Naive thymus-derived CD4-positive, alpha-beta T cell (primary cell): ENCODE data around the gene UBE3B. TPM values are rescaled to one million over a fixed set of nuclear protein-coding genes. Genes with fewer than 3 reads are reported as not detected.

Experiments used
- ATAC-seq: fragments of 150-1000 bp; cut with Tn5 transposase; 2 replicates; pipeline ENCODE4 v1.10.0; 2021; ENCODE audit warnings: mild to moderate bottlenecking, moderate library complexity
- CTCF ChIA-PET: fragments of 350-600 bp; sonication (Branson Sonifier 250); formaldehyde crosslinking; loops from one replicate; lab custom pipeline; 2021; ENCODE audit warnings: antibody characterized with exemption; lab: Charles Lee
- POLR2A ChIA-PET: fragments of 350-600 bp; sonication (Branson Sonifier 250); formaldehyde crosslinking; loops from one replicate; lab custom pipeline; 2021; ENCODE audit warnings: antibody characterized with exemption, inconsistent platforms; lab: Charles Lee
- DNase-seq, 9 donors: peaks; one replicate each; pipeline versions ENCODE4 v3.0.0 to v3.0.0-alpha.2; 2020 to 2022; ENCODE audit warnings: mixed read lengths in 1 of 9
- H3K27ac ChIP-seq: one replicate; pipeline ENCODE4 v1.7.0; 2013; ENCODE audit warnings: mild to moderate bottlenecking, low read depth, low read length, moderate library complexity
- H3K27me3 ChIP-seq, 2 donors: one replicate each; pipeline ENCODE4 v1.7.0; 2013; ENCODE audit warnings: low read length in 2 of 2, mild to moderate bottlenecking in 2 of 2, moderate library complexity in 2 of 2; ENCODE audit not compliant: control insufficient read depth in 2 of 2, insufficient read depth in 2 of 2
- H3K36me3 ChIP-seq, 3 experiments: 1 replicate in 2 of 3; 2 replicates in 1 of 3; pipeline ENCODE4 v1.7.0; 2013; ENCODE audit warnings: low read length in 3 of 3, mild to moderate bottlenecking in 3 of 3, moderate library complexity in 1 of 3; ENCODE audit not compliant: insufficient read depth in 3 of 3, control insufficient read depth in 2 of 3
- H3K4me1 ChIP-seq, 2 donors: one replicate each; pipeline ENCODE4 v1.7.0; 2013; ENCODE audit warnings: low read length in 2 of 2, mild to moderate bottlenecking in 2 of 2, moderate library complexity in 1 of 2; ENCODE audit not compliant: control insufficient read depth in 2 of 2, insufficient read depth in 2 of 2
- H3K4me3 ChIP-seq: 2 replicates; pipeline ENCODE4 v1.7.0; 2013; ENCODE audit warnings: mild to moderate bottlenecking, low read length
- H3K9me3 ChIP-seq, 3 experiments: 1 replicate in 2 of 3; 2 replicates in 1 of 3; pipeline ENCODE4 v1.7.0; 2013; ENCODE audit warnings: low read length in 3 of 3; ENCODE audit not compliant: control insufficient read depth in 2 of 3
- H3K27ac Mint-ChIP-seq, 9 donors: one replicate each; pipeline ENCODE4 v1.8.0; 2020 to 2022; ENCODE audit warnings: mixed read lengths in 9 of 9, mild to moderate bottlenecking in 8 of 9, moderate library complexity in 5 of 9, inconsistent platforms in 2 of 9
- H3K27me3 Mint-ChIP-seq, 5 donors: one replicate each; pipeline ENCODE4 v1.8.0; 2021 to 2022; ENCODE audit warnings: mixed read lengths in 5 of 5, mild to moderate bottlenecking in 1 of 5
- H3K36me3 Mint-ChIP-seq, 5 donors: one replicate each; pipeline ENCODE4 v1.8.0; 2020 to 2022; ENCODE audit warnings: mixed read lengths in 5 of 5, mild to moderate bottlenecking in 3 of 5, inconsistent platforms in 1 of 5
- H3K4me1 Mint-ChIP-seq, 7 donors: one replicate each; pipeline ENCODE4 v1.8.0; 2020 to 2022; ENCODE audit warnings: mixed read lengths in 7 of 7, mild to moderate bottlenecking in 3 of 7, inconsistent platforms in 1 of 7
- H3K4me3 Mint-ChIP-seq, 10 donors: one replicate each; pipeline ENCODE4 v1.8.0; 2020 to 2022; ENCODE audit warnings: mild to moderate bottlenecking in 10 of 10, mixed read lengths in 10 of 10, moderate library complexity in 6 of 10, inconsistent platforms in 2 of 10
- H3K9me3 Mint-ChIP-seq, 11 donors: one replicate each; pipeline ENCODE4 v1.8.0; 2020 to 2022; ENCODE audit warnings: mixed read lengths in 11 of 11, mild to moderate bottlenecking in 4 of 11, inconsistent platforms in 1 of 11, moderate library complexity in 1 of 11
- intact Hi-C, 2 donors: fragments of 100-400 bp; cut with micrococcal nuclease; formaldehyde crosslinking; loops; one replicate each; pipeline ENCODE4 v1.15.1; 2023
- polyA plus RNA-seq, 2 donors: library from polyadenylated mRNA; unstranded; fragments of 300-500 nt; fragmentation: Illumina TruSeq; gene quantifications; one replicate each; pipeline ENCODE4 v1.2.3, GENCODE V29; 2021
- total RNA-seq, 6 experiments: library from RNA in 5 of 6; stranded (reverse) in 5 of 6; gene quantifications; 1 replicate in 5 of 6; 2 replicates in 1 of 6; pipeline ENCODE4 v1.2.3 and lab custom pipeline; 2021 to 2026

UBE3B gene
- total and polyA plus RNA-seq, 7 experiments from 2014 or later: 20.2 to 62.8 (median 34.9) TPM

DNA sequence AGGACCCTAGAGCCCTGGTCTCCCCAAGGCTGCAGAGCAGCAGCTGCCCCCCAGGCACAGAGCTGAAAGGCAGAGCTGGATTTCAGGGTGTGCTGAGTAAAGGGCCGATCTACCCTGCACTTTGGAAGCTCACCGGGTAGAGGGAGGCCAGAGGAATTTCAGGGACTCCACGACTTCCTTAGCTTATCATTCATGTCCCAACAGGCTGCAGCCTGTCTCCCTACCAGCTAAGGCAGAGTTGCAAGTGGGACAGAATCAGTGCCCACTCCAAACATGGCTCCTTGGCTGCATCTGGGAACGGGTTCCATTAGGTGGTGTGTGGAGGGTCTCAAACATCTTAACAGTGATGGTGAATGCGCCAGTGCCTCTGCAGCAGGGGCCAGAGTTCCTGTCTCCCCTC, 68.4 kb downstream of the UBE3B start:
- Mint-ChIP-seq H3K27me3 (peaks cover 13 to 19% (median 15%) of the 10 kb centered on the region in 5 donors), H3K4me1 (peaks cover 0 to 19% (median 6%) of the 10 kb centered on the region in 7 donors), H3K36me3 (peaks cover 0 to 10% (median 0%) of the 10 kb centered on the region in 5 donors), H3K27ac (no peak overlapping the region), H3K9me3 (no peaks in the 10 kb centered on the region), H3K4me3 (no peak overlapping the region)
- H3K4me1 ChIP-seq: peaks cover 4 to 16% of the 10 kb centered on the region in 2 donors
- no peak overlapping the region for H3K27ac ChIP-seq
- H3K9me3 ChIP-seq: no peaks in the 10 kb centered on the region
- intact Hi-C loops: no loop called here
- ChIA-PET POLR2A (no interaction called here), CTCF (no interaction called here)
- ATAC-seq (no peak), DNase-seq (no peak)
- H3K4me3 ChIP-seq: no peak overlapping the region
- no peaks in the 10 kb centered on the region for H3K27me3 ChIP-seq
- H3K36me3 ChIP-seq: no peaks in the 10 kb centered on the region

DNA sequence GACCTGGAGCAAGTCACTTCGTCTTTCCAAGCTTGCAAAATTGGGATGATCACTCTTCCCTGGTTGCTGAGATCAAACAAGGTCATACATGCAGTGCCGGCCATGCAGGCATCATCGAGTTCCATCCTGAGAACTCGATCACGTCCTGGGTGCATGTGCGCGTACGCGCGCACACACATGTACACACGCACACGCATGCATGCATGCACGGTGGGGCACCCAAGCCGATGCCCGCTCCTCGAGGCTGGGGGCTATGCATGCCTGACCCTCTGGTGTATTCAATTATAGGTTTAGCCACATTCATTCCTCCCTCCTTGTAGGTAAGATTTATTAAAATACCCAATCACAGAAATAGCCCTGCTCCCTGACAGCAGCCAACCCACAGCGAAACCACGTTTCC, 69.9 kb downstream of the UBE3B start:
- POLR2A ChIA-PET: no interaction called here
- H3K4me1 ChIP-seq: peaks cover 4 to 16% of the 10 kb centered on the region in 2 donors

DNA sequence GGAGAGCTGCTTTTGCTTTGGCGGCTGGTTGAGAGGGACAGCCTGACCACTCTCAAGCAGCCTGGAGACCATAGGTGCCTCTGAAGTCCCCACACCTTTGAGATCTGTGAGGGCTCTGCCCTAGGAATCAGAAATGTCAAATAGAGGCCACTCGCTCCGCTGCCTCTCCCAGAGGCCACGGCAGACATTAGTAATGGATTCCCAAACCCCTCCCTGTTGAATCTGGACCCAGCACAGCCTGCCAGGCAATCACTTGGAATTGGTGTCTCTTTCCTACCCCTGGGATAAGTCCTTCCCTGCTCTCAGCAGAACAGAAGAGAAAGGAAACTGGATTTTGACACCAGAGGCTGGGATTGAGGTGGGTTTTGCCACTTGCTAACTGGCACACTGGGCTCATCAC, 70.8 kb downstream of the UBE3B start:
- H3K4me3 Mint-ChIP-seq: no peak overlapping the region
- H3K9me3 ChIP-seq: no peaks in the 10 kb centered on the region
- H3K36me3 ChIP-seq: no peaks in the 10 kb centered on the region
- peaks cover 0 to 19% (median 6%) of the 10 kb centered on the region in 7 donors for H3K4me1 Mint-ChIP-seq
- no peak for ATAC-seq
- no peak overlapping the region for H3K4me3 ChIP-seq
- H3K27ac ChIP-seq: no peak overlapping the region
- no peak overlapping the region for H3K27ac Mint-ChIP-seq
- no peak for DNase-seq
- no peaks in the 10 kb centered on the region for H3K9me3 Mint-ChIP-seq
- ChIA-PET POLR2A (no interaction called here), CTCF (no interaction called here)
- H3K36me3 Mint-ChIP-seq: peaks cover 0 to 8% (median 0%) of the 10 kb centered on the region in 5 donors
- H3K27me3 ChIP-seq: no peaks in the 10 kb centered on the region
- peaks cover 13 to 19% (median 15%) of the 10 kb centered on the region in 5 donors for H3K27me3 Mint-ChIP-seq
- intact Hi-C loops: no loop called here
- peaks cover 4 to 16% of the 10 kb centered on the region in 2 donors for H3K4me1 ChIP-seq

More for the DNA sequence above, 69.9 kb downstream of the UBE3B start:
- Histone ChIP-seq H3K9me3 (no peaks in the 10 kb centered on the region), H3K36me3 (no peaks in the 10 kb centered on the region), H3K27me3 (no peaks in the 10 kb centered on the region), H3K27ac (no peak overlapping the region), H3K4me3 (no peak overlapping the region)
- CTCF ChIA-PET: no interaction called here
- no peak for DNase-seq
- no peak for ATAC-seq
- Mint-ChIP-seq H3K36me3 (peaks cover 0 to 10% (median 0%) of the 10 kb centered on the region in 5 donors), H3K9me3 (no peaks in the 10 kb centered on the region), H3K27me3 (peaks cover 13 to 19% (median 15%) of the 10 kb centered on the region in 5 donors), H3K27ac (peak overlapping the region in 1 of 9 donors; percentile 65), H3K4me1 (peaks cover 0 to 19% (median 6%) of the 10 kb centered on the region in 7 donors), H3K4me3 (no peak overlapping the region)
- intact Hi-C loops: no loop called here

DNA sequence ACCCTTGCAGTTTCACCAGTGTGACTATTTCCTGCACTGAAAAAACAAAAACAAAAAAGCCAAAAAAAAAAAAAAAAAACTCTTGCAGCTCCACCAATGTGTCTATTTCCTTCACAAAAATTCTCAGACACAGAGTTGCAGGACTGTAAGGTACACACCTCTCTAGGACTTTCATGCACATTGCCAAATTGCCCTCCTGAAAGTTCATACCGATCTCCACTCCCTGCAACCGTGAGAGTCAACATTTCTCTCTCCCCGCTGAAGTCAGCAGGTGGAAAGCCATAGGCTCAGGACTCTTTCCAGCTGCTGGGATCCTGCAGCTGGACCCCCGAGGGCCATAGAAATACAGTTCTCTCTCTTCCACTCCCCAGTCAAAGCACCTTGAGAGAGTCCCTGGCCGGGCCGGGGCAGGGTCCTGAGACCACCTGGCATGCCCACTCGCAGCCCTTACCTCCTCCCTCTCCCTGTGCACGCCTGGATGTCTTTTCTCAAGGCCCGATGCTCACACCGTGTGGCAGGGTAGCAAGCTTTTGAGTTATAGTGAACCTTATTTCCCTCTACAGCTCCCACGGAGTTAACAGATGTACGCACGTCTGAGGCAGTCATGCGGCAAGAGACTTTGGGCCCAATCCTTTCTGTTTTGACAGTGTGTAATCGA, 72.3 kb downstream of the UBE3B start:
- peaks cover 0 to 3% (median 0%) of the 10 kb centered on the region in 5 donors for H3K36me3 Mint-ChIP-seq
- Histone ChIP-seq H3K9me3 (no peaks in the 10 kb centered on the region), H3K27me3 (no peaks in the 10 kb centered on the region), H3K27ac (no peak overlapping the region), H3K4me3 (no peak overlapping the region), H3K4me1 (peaks cover 4 to 12% of the 10 kb centered on the region in 2 donors), H3K36me3 (no peaks in the 10 kb centered on the region)
- ATAC-seq (no peak), DNase-seq (no peak)
- peaks cover 0 to 15% (median 6%) of the 10 kb centered on the region in 7 donors for H3K4me1 Mint-ChIP-seq
- no peak overlapping the region for H3K4me3 Mint-ChIP-seq
- intact Hi-C loops: no loop called here
- H3K27me3 Mint-ChIP-seq: peaks cover 13 to 19% (median 15%) of the 10 kb centered on the region in 5 donors
- POLR2A ChIA-PET: no interaction called here
- CTCF ChIA-PET: no interaction called here
- H3K27ac Mint-ChIP-seq: peak overlapping the region in 1 of 9 donors; percentile 6
- no peaks in the 10 kb centered on the region for H3K9me3 Mint-ChIP-seq

DNA sequence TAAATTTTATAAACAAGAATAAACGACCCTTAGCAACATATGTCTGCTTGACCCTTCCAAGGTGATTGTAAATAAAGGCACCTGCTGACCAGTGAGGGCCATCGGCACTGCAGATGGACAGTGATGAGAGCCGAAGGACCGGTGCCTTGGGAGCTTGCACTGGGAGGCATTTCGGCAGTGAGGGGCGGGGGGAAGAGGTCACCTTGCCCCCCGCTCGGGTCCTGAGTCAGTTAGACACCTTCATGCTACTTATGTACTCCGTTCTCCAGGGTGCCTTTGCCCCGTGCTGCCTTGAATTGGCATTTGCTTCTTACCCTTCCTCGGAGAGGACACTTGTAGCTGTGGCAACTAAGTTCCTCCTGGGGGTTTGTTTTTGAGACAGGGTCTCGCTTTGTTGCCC, 72.8 kb downstream of the UBE3B start:
- CTCF ChIA-PET: no interaction called here

DNA sequence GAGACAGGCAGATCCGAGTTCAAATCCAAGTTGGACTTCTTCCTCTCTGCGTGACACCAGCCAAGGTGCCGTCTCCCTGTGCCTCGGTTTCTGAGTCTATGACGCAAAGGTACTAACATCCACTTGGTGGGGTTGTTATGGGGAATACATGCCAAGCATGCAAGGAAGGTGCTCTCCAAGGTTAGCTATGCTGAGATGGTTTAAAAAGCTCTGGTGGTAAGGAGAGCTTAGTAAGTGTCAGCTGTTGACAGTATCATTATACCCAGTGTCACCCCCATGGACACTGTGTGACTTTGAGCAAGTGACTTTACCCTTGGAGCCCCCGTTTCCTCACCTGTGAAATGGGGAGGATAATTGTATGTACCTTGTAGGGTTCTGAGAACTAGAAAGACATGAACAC, 73.7 kb downstream of the UBE3B start:
- intact Hi-C loops: no loop called here
- no peak overlapping the region for H3K27ac Mint-ChIP-seq

More for the DNA sequence above, 72.8 kb downstream of the UBE3B start:
- H3K27me3 ChIP-seq: no peaks in the 10 kb centered on the region
- DNase-seq (no peak), ATAC-seq (no peak)
- Mint-ChIP-seq H3K27me3 (peaks cover 13 to 19% (median 15%) of the 10 kb centered on the region in 5 donors), H3K9me3 (no peaks in the 10 kb centered on the region), H3K4me1 (peaks cover 0 to 9% (median under 1%) of the 10 kb centered on the region in 7 donors), H3K36me3 (no peaks in the 10 kb centered on the region), H3K4me3 (no peak overlapping the region), H3K27ac (no peak overlapping the region)
- no peaks in the 10 kb centered on the region for H3K36me3 ChIP-seq
- POLR2A ChIA-PET: no interaction called here
- no peak overlapping the region for H3K4me3 ChIP-seq
- peaks cover 0 to 7% of the 10 kb centered on the region in 2 donors for H3K4me1 ChIP-seq
- intact Hi-C loops: no loop called here
- no peaks in the 10 kb centered on the region for H3K9me3 ChIP-seq
- no peak overlapping the region for H3K27ac ChIP-seq

DNA sequence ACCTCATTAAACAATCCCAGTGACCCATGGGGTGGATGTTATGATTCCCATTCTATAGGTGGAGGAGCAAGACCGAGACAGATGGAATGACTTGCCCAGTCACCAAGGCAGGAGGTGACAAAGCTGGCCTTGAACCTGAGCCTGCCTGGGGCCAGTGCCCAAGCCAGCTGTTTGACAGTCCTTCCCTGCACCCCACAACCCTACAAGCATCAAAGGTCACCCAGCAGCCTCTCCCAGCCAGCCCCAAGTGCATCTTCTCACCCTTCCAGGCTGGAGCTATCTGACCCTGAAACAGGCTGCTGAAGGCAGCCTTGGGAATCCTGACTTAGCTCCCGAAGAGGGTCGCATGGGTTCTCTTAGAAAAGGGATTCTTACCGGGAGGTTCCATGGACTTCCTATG, 75.5 kb downstream of the UBE3B start:
- H3K27ac Mint-ChIP-seq: no peak overlapping the region
- intact Hi-C loops: no loop called here
- DNase-seq (no peak), ATAC-seq (no peak)
- Histone ChIP-seq H3K36me3 (no peaks in the 10 kb centered on the region), H3K9me3 (no peaks in the 10 kb centered on the region), H3K27ac (no peak overlapping the region), H3K4me1 (no peaks in the 10 kb centered on the region), H3K27me3 (no peaks in the 10 kb centered on the region), H3K4me3 (no peak overlapping the region)
- ChIA-PET POLR2A (no interaction called here), CTCF (no interaction called here)
- no peaks in the 10 kb centered on the region for H3K36me3 Mint-ChIP-seq
- no peaks in the 10 kb centered on the region for H3K9me3 Mint-ChIP-seq
- peaks cover 0 to 6% (median 0%) of the 10 kb centered on the region in 7 donors for H3K4me1 Mint-ChIP-seq
- H3K27me3 Mint-ChIP-seq: peaks cover 2 to 8% (median 4%) of the 10 kb centered on the region in 5 donors
- no peak overlapping the region for H3K4me3 Mint-ChIP-seq

More for the DNA sequence above, 73.7 kb downstream of the UBE3B start:
- Mint-ChIP-seq H3K4me1 (peaks cover 0 to 9% (median 0%) of the 10 kb centered on the region in 7 donors), H3K36me3 (no peaks in the 10 kb centered on the region), H3K27me3 (peaks cover 13 to 19% (median 15%) of the 10 kb centered on the region in 5 donors), H3K9me3 (no peaks in the 10 kb centered on the region), H3K4me3 (no peak overlapping the region)
- Histone ChIP-seq H3K4me3 (no peak overlapping the region), H3K27me3 (no peaks in the 10 kb centered on the region), H3K9me3 (no peaks in the 10 kb centered on the region), H3K4me1 (no peaks in the 10 kb centered on the region), H3K36me3 (no peaks in the 10 kb centered on the region), H3K27ac (no peak overlapping the region)
- ChIA-PET CTCF (no interaction called here), POLR2A (no interaction called here)
- ATAC-seq (no peak), DNase-seq (no peak)
